Measurements from ENCODE around the gene GPC5.

DNA sequence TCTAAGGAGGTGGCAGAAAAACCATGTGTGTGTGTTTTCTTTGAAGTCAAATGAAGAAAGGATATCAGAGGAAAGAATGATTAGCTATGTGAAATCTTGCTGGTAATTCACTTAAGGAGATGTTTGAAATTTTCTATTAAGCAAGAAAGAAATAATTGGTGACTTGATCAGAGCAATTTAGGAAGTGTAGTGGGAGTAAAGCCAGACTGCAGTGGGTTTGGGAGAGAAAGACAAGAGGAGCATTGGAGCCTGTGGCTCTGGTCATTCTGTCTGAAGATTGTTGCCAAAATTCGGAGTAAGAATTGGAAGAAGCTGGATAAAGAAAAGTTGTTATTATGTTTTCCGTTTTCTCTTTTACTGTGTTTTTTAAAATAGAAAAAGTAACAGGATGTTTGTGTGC is 640.5 kb downstream of the GPC5 start:
- no peak for TF ChIP-seq EZH2phosphoT487 (conservative IDR thresholded peaks at IDR 0.05; ENCODE audit: low read length)
- TF ChIP-seq, protein P1, sequence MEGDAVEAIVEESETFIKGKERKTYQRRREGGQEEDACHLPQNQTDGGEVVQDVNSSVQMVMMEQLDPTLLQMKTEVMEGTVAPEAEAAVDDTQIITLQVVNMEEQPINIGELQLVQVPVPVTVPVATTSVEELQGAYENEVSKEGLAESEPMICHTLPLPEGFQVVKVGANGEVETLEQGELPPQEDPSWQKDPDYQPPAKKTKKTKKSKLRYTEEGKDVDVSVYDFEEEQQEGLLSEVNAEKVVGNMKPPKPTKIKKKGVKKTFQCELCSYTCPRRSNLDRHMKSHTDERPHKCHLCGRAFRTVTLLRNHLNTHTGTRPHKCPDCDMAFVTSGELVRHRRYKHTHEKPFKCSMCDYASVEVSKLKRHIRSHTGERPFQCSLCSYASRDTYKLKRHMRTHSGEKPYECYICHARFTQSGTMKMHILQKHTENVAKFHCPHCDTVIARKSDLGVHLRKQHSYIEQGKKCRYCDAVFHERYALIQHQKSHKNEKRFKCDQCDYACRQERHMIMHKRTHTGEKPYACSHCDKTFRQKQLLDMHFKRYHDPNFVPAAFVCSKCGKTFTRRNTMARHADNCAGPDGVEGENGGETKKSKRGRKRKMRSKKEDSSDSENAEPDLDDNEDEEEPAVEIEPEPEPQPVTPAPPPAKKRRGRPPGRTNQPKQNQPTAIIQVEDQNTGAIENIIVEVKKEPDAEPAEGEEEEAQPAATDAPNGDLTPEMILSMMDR (IDR thresholded peaks at IDR 0.05; ENCODE audit: insufficient read depth, low read length, poor library complexity, severe bottlenecking): no peak

Data from SU-DHL-6 (cell line).